AG04450 (cell line): ENCODE data around the gene SH3GLB2. TPM values are rescaled to one million over a fixed set of nuclear protein-coding genes. Genes with fewer than 3 reads are reported as not detected.
"Not testable (repeated sequence)": the region's sequence is repeated elsewhere in the genome, so short reads cannot be mapped to it uniquely, and the experiment has no call there.

Source experiments
- CTCF ChIA-PET: fragments of 300-600, 350-600 bp; formaldehyde crosslinking; extraction: SDS; loops from one replicate; lab custom pipeline; 2022; ENCODE audit warnings: antibody characterized with exemption, inconsistent platforms; lab: Charles Lee
- POLR2A ChIA-PET: fragments of 350-600 bp; formaldehyde crosslinking; extraction: SDS; loops from one replicate; lab custom pipeline; 2021; ENCODE audit warnings: antibody characterized with exemption, inconsistent platforms; lab: Yijun Ruan, JAX
- DNase-seq: peaks from one replicate; pipeline ENCODE4 v3.0.0-alpha.2; 2011; ENCODE audit warnings: low read depth, low spot score
- H3K27ac ChIP-seq: one replicate; pipeline ENCODE4 v1.5.1; 2012; ENCODE audit warnings: low read depth, low read length, control low read depth
- H3K27me3 ChIP-seq: one replicate; pipeline ENCODE4 v1.6.0; 2012; ENCODE audit warnings: low read length; ENCODE audit not compliant: control insufficient read depth, insufficient read depth
- H3K4me3 ChIP-seq: 2 replicates; pipeline ENCODE4 v1.5.1; 2011; ENCODE audit warnings: mild to moderate bottlenecking, low read depth, low read length, control low read depth
- H3K9me3 ChIP-seq: 2 replicates; pipeline ENCODE4 v1.5.1; 2012; ENCODE audit warnings: low read length; ENCODE audit not compliant: control insufficient read depth, insufficient read depth
- CTCF ChIP-seq: IDR thresholded peaks from 2 replicates; pipeline ENCODE4 v1.5.1; 2011; ENCODE audit warnings: low read depth, low read length, control low read depth, inconsistent platforms
- polyA plus RNA-seq: library from polyadenylated mRNA; depleted of rRNA; stranded (reverse); fragments of >200 nt; gene quantifications from 2 replicates; pipeline ENCODE4 v1.2.3, GENCODE V29; 2011

The SH3GLB2 gene
- polyA plus RNA-seq, 1 experiment = 29.3 TPM

GRCh38 chr9:129006328-129007034 lies 21.6 kb downstream of the SH3GLB2 start:
- Histone ChIP-seq H3K27ac (peak overlapping the region; percentile 52), H3K9me3 (no peaks in the 10 kb centered on the region), H3K27me3 (no peaks in the 10 kb centered on the region), H3K4me3 (no peak overlapping the region)
- TF ChIP-seq CTCF = peak; percentile 96
- CTCF ChIA-PET = interaction anchor here (0.6 to 2.4 kb wide), 10 partner anchors 8 to 23 kb away, joined by 3 to 14 read pairs (median 4); partner anchors contain the start of gene SH3GLB2
- DNase-seq = peak; percentile 23
- POLR2A ChIA-PET = interaction anchor here (0.5 to 0.7 kb wide), 3 partner anchors 24 to 108 kb away, joined by 3 to 4 read pairs (median 3); no protein-coding TSS in a partner anchor

- H3K4me3 ChIP-seq = no peak overlapping the region
- DNase-seq = no peak
- no peaks in the 10 kb centered on the region for H3K27me3 ChIP-seq
- ChIA-PET POLR2A (interaction anchor here (0.5 kb wide), 1 partner anchor 23 kb away, joined by 4 read pairs; no protein-coding TSS in a partner anchor), CTCF (interaction anchor here (0.5 to 2.4 kb wide), 7 partner anchors 11 to 24 kb away, joined by 3 to 6 read pairs (median 3); partner anchors contain the start of gene SH3GLB2)
- no peak overlapping the region for H3K27ac ChIP-seq
- TF ChIP-seq CTCF = no peak
- no peaks in the 10 kb centered on the region for H3K9me3 ChIP-seq
Observed at GRCh38 chr9:129005336-129005997, 22.7 kb downstream of the SH3GLB2 start.

GRCh38 chr9:129004173-129004572 lies 24.0 kb downstream of the SH3GLB2 start:
- CTCF ChIA-PET = interaction anchor here (0.7 to 2.4 kb wide), 5 partner anchors 10 to 1146 kb away, joined by 3 to 6 read pairs (median 5); partner anchors contain the start of gene SH3GLB2
- H3K9me3 ChIP-seq, H3K27me3 ChIP-seq, DNase-seq, H3K27ac ChIP-seq, H3K4me3 ChIP-seq: not testable (repeated sequence)
- POLR2A ChIA-PET = interaction anchor here (0.6 kb wide), 1 partner anchor 287 kb away, joined by 3 read pairs; no protein-coding TSS in a partner anchor

GRCh38 chr9:129002992-129003391 lies 25.1 kb downstream of the SH3GLB2 start:
- Histone ChIP-seq H3K27me3 (no peaks in the 10 kb centered on the region), H3K9me3 (no peaks in the 10 kb centered on the region), H3K4me3 (no peak overlapping the region), H3K27ac (no peak overlapping the region)
- no peak for DNase-seq
- TF ChIP-seq CTCF = no peak
- CTCF ChIA-PET = interaction anchor here (0.9 to 1.2 kb wide), 3 partner anchors 25 to 74 kb away, joined by 3 to 5 read pairs (median 3); partner anchors contain the start of gene SH3GLB2
- POLR2A ChIA-PET = no interaction called here

GRCh38 chr9:129001504-129002325 lies 26.4 kb downstream of the SH3GLB2 start:
- TF ChIP-seq CTCF = no peak
- ChIA-PET CTCF (no interaction called here), POLR2A (no interaction called here)
- Histone ChIP-seq H3K27me3 (no peaks in the 10 kb centered on the region), H3K9me3 (no peaks in the 10 kb centered on the region), H3K27ac (no peak overlapping the region), H3K4me3 (no peak overlapping the region)
- no peak for DNase-seq
